Heart right ventricle (tissue), 16 donors: ENCODE data around the gene RALGPS1. TPM values are rescaled to one million over a fixed set of nuclear protein-coding genes. Genes with fewer than 3 reads are reported as not detected.

Experiments used
- ATAC-seq, 8 donors: fragments of 200-7000 bp; cut with Tn5 transposase; one replicate each; pipeline ENCODE4 v1.9.1; 2020; ENCODE audit warnings: mild to moderate bottlenecking in 8 of 8, moderate library complexity in 8 of 8, moderate number of reproducible peaks in 1 of 8
- DNase-seq, 2 donors: peaks; one replicate each; pipeline ENCODE4 v3.0.0-alpha.2; 2020
- H3K27ac ChIP-seq, 10 donors: fragments of 200-600 bp; sonication (generic) in 2 of 10; one replicate each; pipeline versions ENCODE4 v1.5.0 to v1.8.0; 2020 to 2022; ENCODE audit warnings: mild to moderate bottlenecking in 3 of 10
- H3K27me3 ChIP-seq, 7 donors: fragments of 200-600 bp; one replicate each; pipeline ENCODE4 v1.8.0; 2021 to 2022; ENCODE audit warnings: mild to moderate bottlenecking in 2 of 7
- H3K36me3 ChIP-seq, 9 donors: fragments of 200-600 bp; sonication (generic) in 1 of 9; one replicate each; pipeline versions ENCODE4 v1.5.0 to v1.8.0; 2020 to 2022; ENCODE audit warnings: mild to moderate bottlenecking in 2 of 9
- H3K4me1 ChIP-seq, 9 donors: fragments of 200-600 bp; sonication (generic) in 1 of 9; one replicate each; pipeline versions ENCODE4 v1.5.0 to v1.8.0; 2020 to 2022; ENCODE audit warnings: mild to moderate bottlenecking in 4 of 9
- H3K4me3 ChIP-seq, 10 donors: fragments of 200-600 bp; sonication (generic) in 2 of 10; one replicate each; pipeline versions ENCODE4 v1.5.0 to v1.8.0; 2020 to 2022; ENCODE audit warnings: mild to moderate bottlenecking in 7 of 10, moderate library complexity in 2 of 10
- H3K9me3 ChIP-seq, 11 donors: fragments of 200-600 bp in 10 of 11; sonication (generic) in 2 of 11; one replicate each; pipeline versions ENCODE4 v1.5.0 to v1.8.0; 2013 to 2022; ENCODE audit warnings: mild to moderate bottlenecking in 2 of 11, control low read depth in 1 of 11, moderate library complexity in 1 of 11
- CTCF ChIP-seq, 9 donors: fragments of 200-600 bp; sonication (generic) in 2 of 9; IDR thresholded peaks; one replicate each; pipeline versions ENCODE4 v1.5.0 to v1.8.0; 2021 to 2022; ENCODE audit warnings: antibody characterized with exemption in 9 of 9, mild to moderate bottlenecking in 5 of 9, moderate library complexity in 1 of 9
- WGBS, 2 donors: extraction: QIAGEN DNeasy Blood & Tissue Kit; methylation state at CpG; one replicate each; pipeline ENCODE4 v1.1.7; 2013; ENCODE audit warnings: inconsistent platforms in 1 of 2; 5-methylcytosine and 5-hydroxymethylcytosine counted together
- intact Hi-C, 10 donors: fragments of 100-400 bp; cut with DNase I; formaldehyde crosslinking; loops; one replicate each; pipeline versions ENCODE4 v1.11.1 to v1.14.2; 2022
- polyA plus RNA-seq, 2 donors: library from polyadenylated mRNA; stranded (reverse); fragments of 200-250 nt; gene quantifications; one replicate each; pipeline ENCODE4 v1.2.3, GENCODE V29; 2013
- total RNA-seq, 10 donors: library from RNA; stranded (reverse); fragmentation: NEBNext Ultra II Directional in 3 of 10; extraction: Animal tissue kit (Norgen Biotek cat#: 25700) in 3 of 10; gene quantifications; one replicate each; pipeline versions ENCODE4 v1.2.1 to v1.2.4, GENCODE V29; 2021 to 2023
- donor health status: Arrhythmogenic right ventricular cardiomyopathy.
- donor health status: ischemic (EF 13 %, LVEDD 7.1; RV severe dilation, severe dysfunction).
- donor health status: healthy with polysubstance abuse.
- donor health status: DM: no; HTN: yes; CAD: no.
- donor health status: DM: no; HTN: no; CAD: no.
- donor health status: ischemic (EF 25% LVEDD 6.9; RV normal size, moderate dysfunction).
- donor health status: ischemic (EF 25% LVEDD 5.7; RV mildly dilated, moderate dysfunction).
- donor health status: healthy.
- donor health status: DM: yes; HTN: yes; CAD: no.
- donor health status: Ischemic cardiomyopathy.
- donor health status: ischemic (EF 35%, LVEDD 5.7; RV mildly dilated, moderate dysfunction).
- donor health status: nonischemic (EF 11% LVEDD 7.7; RV severe dilation, severe dysfunction).
- donor health status: DM: yes; HTN: yes; CAD: no.
- donor health status: PGD.
- donor health status: ischemic (EF 29% LVEDD 5.4; RV normal size, mild dysfunction).
- donor health status: nonischemic (EF 23%, LVEDD 6.1; RV moderate dilation, normal function).

RALGPS1 gene
- total and polyA plus RNA-seq, 12 donors, result 4.2 to 25.0 (median 16.8) TPM

- Histone ChIP-seq H3K9me3 (no peaks in the 10 kb centered on the region), H3K27me3 (no peaks in the 10 kb centered on the region), H3K27ac (peak overlapping the region in 8 of 10 donors; percentile 7 to 57 (median 35)), H3K4me3 (no peak overlapping the region), H3K4me1 (peaks cover 0 to 30% (median 17%) of the 10 kb centered on the region in 9 donors), H3K36me3 (peaks cover 0 to 87% (median 21%) of the 10 kb centered on the region in 9 donors)
- intact Hi-C loops, result loop anchor here in 1 of 10 donors (10.0 kb wide), 1 partner anchor 106 kb away; no protein-coding TSS in a partner anchor
- ATAC-seq, result peak in 4 of 8 donors; percentile 15 to 37 (median 26)
- 80 to 84% methylated on average over 6 of the region's 6 CpGs for WGBS, 2 donors
- DNase-seq, result no peak
- no peak for TF ChIP-seq CTCF (IDR thresholded peaks at IDR 0.05)
Observed at GRCh38 chr9:127090341-127090985, 175.9 kb downstream of the RALGPS1 start.

- WGBS, 2 donors, result 94 to 96% methylated on average over 13 of the region's 13 CpGs
- DNase-seq (no peak), ATAC-seq (no peak)
- no peak for TF ChIP-seq CTCF (IDR thresholded peaks at IDR 0.05)
- no peaks in the 10 kb centered on the region for H3K9me3 ChIP-seq
- no peak overlapping the region for H3K27ac ChIP-seq
- peaks cover 0 to 38% (median 19%) of the 10 kb centered on the region in 9 donors for H3K4me1 ChIP-seq
- H3K36me3 ChIP-seq, result peaks cover 0 to 95% (median 21%) of the 10 kb centered on the region in 9 donors
- no peaks in the 10 kb centered on the region for H3K27me3 ChIP-seq
- intact Hi-C loops, result loop anchor here in 1 of 10 donors (10.0 kb wide), 1 partner anchor 107 kb away; no protein-coding TSS in a partner anchor
- H3K4me3 ChIP-seq, result no peak overlapping the region
Observed at GRCh38 chr9:127091526-127091925, 176.9 kb downstream of the RALGPS1 start.

GRCh38 chr9:127092041-127092608, 177.5 kb downstream of the RALGPS1 start:
- intact Hi-C loops, result loop anchor here in 1 of 10 donors (10.0 kb wide), 1 partner anchor 107 kb away; no protein-coding TSS in a partner anchor
- TF ChIP-seq CTCF (IDR thresholded peaks at IDR 0.05), result no peak
- ATAC-seq (no peak), DNase-seq (no peak)
- H3K4me3 ChIP-seq, result no peak overlapping the region
- no peaks in the 10 kb centered on the region for H3K9me3 ChIP-seq
- H3K36me3 ChIP-seq, result peaks cover 0 to 92% (median 21%) of the 10 kb centered on the region in 9 donors
- 93% methylated on average over 11 of the region's 11 CpGs for WGBS, 2 donors
- H3K27ac ChIP-seq, result no peak overlapping the region
- H3K27me3 ChIP-seq, result no peaks in the 10 kb centered on the region
- peaks cover 0 to 42% (median 19%) of the 10 kb centered on the region in 9 donors for H3K4me1 ChIP-seq

- H3K9me3 ChIP-seq, result no peaks in the 10 kb centered on the region
- H3K4me1 ChIP-seq, result peaks cover 0 to 46% (median 19%) of the 10 kb centered on the region in 9 donors
- peaks cover 0 to 87% (median 21%) of the 10 kb centered on the region in 9 donors for H3K36me3 ChIP-seq
- intact Hi-C loops, result loop anchor here in 1 of 10 donors (10.0 kb wide), 1 partner anchor 109 kb away; no protein-coding TSS in a partner anchor
- DNase-seq (no peak), ATAC-seq (no peak)
- H3K4me3 ChIP-seq, result no peak overlapping the region
- H3K27me3 ChIP-seq, result no peaks in the 10 kb centered on the region
- WGBS, 2 donors, result 96 to 97% methylated on average over 17 of the region's 17 CpGs
- no peak overlapping the region for H3K27ac ChIP-seq
- no peak for TF ChIP-seq CTCF (IDR thresholded peaks at IDR 0.05)
Observed at GRCh38 chr9:127093319-127094020, 178.9 kb downstream of the RALGPS1 start.
